ENCODE data around the gene RPL11.

The RPL11 gene

GRCh38 chr1:23696335-23696989 lies 4.9 kb downstream of the RPL11 start:
- Histone ChIP-seq H3K4me2 (ENCODE audit: low read length) (no peak overlapping the region), H4K8ac (ENCODE audit: low read depth, low read length) (no peak overlapping the region), H3K4ac (ENCODE audit: low read depth, low read length) (no peak overlapping the region), H4K5ac (ENCODE audit: low read length) (no peak overlapping the region), H3K4me3 (ENCODE audit: low read length) (no peak overlapping the region), H2BK120ac (ENCODE audit: low read depth, low read length) (no peak overlapping the region), H3K23ac (ENCODE audit: low read length) (no peak overlapping the region), H3K79me2 (ENCODE audit: control insufficient read depth, insufficient read depth, low read length) (peaks cover 74% of the 10 kb centered on the region), H2BK15ac (replicated peaks; ENCODE audit: low read depth) (no peak overlapping the region), H3K27ac (ENCODE audit: low read depth, low read length) (no peak overlapping the region), H3K56ac (ENCODE audit: low read length) (no peak overlapping the region), H3K4me1 (ENCODE audit: control insufficient read depth, low read depth, low read length) (peaks cover 8% of the 10 kb centered on the region), H3K18ac (ENCODE audit: low read length) (no peak overlapping the region), H3K36me3 (ENCODE audit: control insufficient read depth, insufficient read depth, low read length) (peaks cover 35% of the 10 kb centered on the region), H3K79me1 (ENCODE audit: low read length) (peaks cover 30% of the 10 kb centered on the region), H2BK5ac (ENCODE audit: low read length) (no peak overlapping the region), H2AK5ac (ENCODE audit: low read length) (no peak overlapping the region), H3K27me3 (ENCODE audit: insufficient read depth, low read length, poor library complexity) (no peaks in the 10 kb centered on the region), H3K9ac (ENCODE audit: low read length) (no peak overlapping the region)
- no CpG with 5 or more reads among the region's 6 CpGs for WGBS (ENCODE audit: extremely low coverage, insufficient coverage, low lambda C conversion rate)
- no peak for DNase-seq

- whole genome bisulfite sequencing (ENCODE audit: extremely low coverage, insufficient coverage, low lambda C conversion rate): no CpG with 5 or more reads among the region's 5 CpGs
- no peak overlapping the region for H3K27ac ChIP-seq (ENCODE audit: low read depth, low read length)
- no peak overlapping the region for H3K18ac ChIP-seq (ENCODE audit: low read length)
- no peak overlapping the region for H2BK120ac ChIP-seq (ENCODE audit: low read depth, low read length)
- no peak overlapping the region for H3K4me2 ChIP-seq (ENCODE audit: low read length)
- no peak overlapping the region for H3K4me3 ChIP-seq (ENCODE audit: low read length)
- peaks cover 56% of the 10 kb centered on the region for H3K79me2 ChIP-seq (ENCODE audit: control insufficient read depth, insufficient read depth, low read length)
- no peak overlapping the region for H2BK5ac ChIP-seq (ENCODE audit: low read length)
- DNase-seq: no peak
- no peak overlapping the region for H3K9ac ChIP-seq (ENCODE audit: low read length)
- H2AK5ac ChIP-seq (ENCODE audit: low read length): no peak overlapping the region
- no peak overlapping the region for H3K23ac ChIP-seq (ENCODE audit: low read length)
- H3K79me1 ChIP-seq (ENCODE audit: low read length): peaks cover 27% of the 10 kb centered on the region
- no peak overlapping the region for H4K8ac ChIP-seq (ENCODE audit: low read depth, low read length)
- H2BK15ac ChIP-seq (replicated peaks; ENCODE audit: low read depth): no peak overlapping the region
- no peak overlapping the region for H3K4ac ChIP-seq (ENCODE audit: low read depth, low read length)
- H3K27me3 ChIP-seq (ENCODE audit: insufficient read depth, low read length, poor library complexity): no peaks in the 10 kb centered on the region
- peaks cover 5% of the 10 kb centered on the region for H3K4me1 ChIP-seq (ENCODE audit: control insufficient read depth, low read depth, low read length)
- H3K56ac ChIP-seq (ENCODE audit: low read length): no peak overlapping the region
- H3K36me3 ChIP-seq (ENCODE audit: control insufficient read depth, insufficient read depth, low read length): peaks cover 33% of the 10 kb centered on the region
- H4K5ac ChIP-seq (ENCODE audit: low read length): no peak overlapping the region
Measured at GRCh38 chr1:23698466-23698865, 6.9 kb downstream of the RPL11 start.

- no peak overlapping the region for H3K18ac ChIP-seq (ENCODE audit: low read length)
- H4K8ac ChIP-seq (ENCODE audit: low read depth, low read length): no peak overlapping the region
- peaks cover 28% of the 10 kb centered on the region for H3K36me3 ChIP-seq (ENCODE audit: control insufficient read depth, insufficient read depth, low read length)
- H3K9ac ChIP-seq (ENCODE audit: low read length): no peak overlapping the region
- H2BK15ac ChIP-seq (replicated peaks; ENCODE audit: low read depth): no peak overlapping the region
- no peak overlapping the region for H3K27ac ChIP-seq (ENCODE audit: low read depth, low read length)
- whole genome bisulfite sequencing (ENCODE audit: extremely low coverage, insufficient coverage, low lambda C conversion rate): no CpG with 5 or more reads among the region's 7 CpGs
- no peak overlapping the region for H3K23ac ChIP-seq (ENCODE audit: low read length)
- peaks cover 4% of the 10 kb centered on the region for H3K4me1 ChIP-seq (ENCODE audit: control insufficient read depth, low read depth, low read length)
- peaks cover 25% of the 10 kb centered on the region for H3K79me1 ChIP-seq (ENCODE audit: low read length)
- H3K56ac ChIP-seq (ENCODE audit: low read length): no peak overlapping the region
- no peak overlapping the region for H3K4me3 ChIP-seq (ENCODE audit: low read length)
- no peak overlapping the region for H3K4me2 ChIP-seq (ENCODE audit: low read length)
- H3K4ac ChIP-seq (ENCODE audit: low read depth, low read length): no peak overlapping the region
- H3K27me3 ChIP-seq (ENCODE audit: insufficient read depth, low read length, poor library complexity): no peaks in the 10 kb centered on the region
- H2BK120ac ChIP-seq (ENCODE audit: low read depth, low read length): no peak overlapping the region
- peaks cover 45% of the 10 kb centered on the region for H3K79me2 ChIP-seq (ENCODE audit: control insufficient read depth, insufficient read depth, low read length)
- H2AK5ac ChIP-seq (ENCODE audit: low read length): no peak overlapping the region
- no peak overlapping the region for H4K5ac ChIP-seq (ENCODE audit: low read length)
- DNase-seq: peak; percentile 42
- H2BK5ac ChIP-seq (ENCODE audit: low read length): no peak overlapping the region
Measured at GRCh38 chr1:23699280-23700179, 7.9 kb downstream of the RPL11 start.

- Histone ChIP-seq H3K36me3 (ENCODE audit: control insufficient read depth, insufficient read depth, low read length) (peaks cover 18% of the 10 kb centered on the region), H2BK5ac (ENCODE audit: low read length) (no peak overlapping the region), H3K4me1 (ENCODE audit: control insufficient read depth, low read depth, low read length) (no peaks in the 10 kb centered on the region), H3K23ac (ENCODE audit: low read length) (no peak overlapping the region), H3K79me1 (ENCODE audit: low read length) (peaks cover 16% of the 10 kb centered on the region), H3K27me3 (ENCODE audit: insufficient read depth, low read length, poor library complexity) (no peaks in the 10 kb centered on the region), H3K56ac (ENCODE audit: low read length) (no peak overlapping the region), H4K5ac (ENCODE audit: low read length) (no peak overlapping the region), H3K27ac (ENCODE audit: low read depth, low read length) (no peak overlapping the region), H3K9ac (ENCODE audit: low read length) (no peak overlapping the region), H3K79me2 (ENCODE audit: control insufficient read depth, insufficient read depth, low read length) (peaks cover 28% of the 10 kb centered on the region), H2BK120ac (ENCODE audit: low read depth, low read length) (no peak overlapping the region), H3K4ac (ENCODE audit: low read depth, low read length) (no peak overlapping the region), H2BK15ac (replicated peaks; ENCODE audit: low read depth) (no peak overlapping the region), H2AK5ac (ENCODE audit: low read length) (no peak overlapping the region), H3K18ac (ENCODE audit: low read length) (no peak overlapping the region), H3K4me3 (ENCODE audit: low read length) (no peak overlapping the region), H3K4me2 (ENCODE audit: low read length) (no peak overlapping the region), H4K8ac (ENCODE audit: low read depth, low read length) (no peak overlapping the region)
- no CpG with 5 or more reads among the region's 2 CpGs for WGBS (ENCODE audit: extremely low coverage, insufficient coverage, low lambda C conversion rate)
- DNase-seq: no peak
Measured at GRCh38 chr1:23701310-23701709, 9.7 kb downstream of the RPL11 start.

GRCh38 chr1:23701996-23702395 lies 10.4 kb downstream of the RPL11 start:
- H4K8ac ChIP-seq (ENCODE audit: low read depth, low read length): no peak overlapping the region
- no peak overlapping the region for H4K5ac ChIP-seq (ENCODE audit: low read length)
- DNase-seq: no peak
- no peak overlapping the region for H3K27ac ChIP-seq (ENCODE audit: low read depth, low read length)
- H3K36me3 ChIP-seq (ENCODE audit: control insufficient read depth, insufficient read depth, low read length): peaks cover 18% of the 10 kb centered on the region
- H3K27me3 ChIP-seq (ENCODE audit: insufficient read depth, low read length, poor library complexity): no peaks in the 10 kb centered on the region
- H2AK5ac ChIP-seq (ENCODE audit: low read length): no peak overlapping the region
- no peaks in the 10 kb centered on the region for H3K4me1 ChIP-seq (ENCODE audit: control insufficient read depth, low read depth, low read length)
- peaks cover 21% of the 10 kb centered on the region for H3K79me2 ChIP-seq (ENCODE audit: control insufficient read depth, insufficient read depth, low read length)
- H3K9ac ChIP-seq (ENCODE audit: low read length): no peak overlapping the region
- H2BK120ac ChIP-seq (ENCODE audit: low read depth, low read length): no peak overlapping the region
- no peak overlapping the region for H3K18ac ChIP-seq (ENCODE audit: low read length)
- no peak overlapping the region for H3K4ac ChIP-seq (ENCODE audit: low read depth, low read length)
- no peak overlapping the region for H3K56ac ChIP-seq (ENCODE audit: low read length)
- H2BK5ac ChIP-seq (ENCODE audit: low read length): no peak overlapping the region
- no peak overlapping the region for H3K4me2 ChIP-seq (ENCODE audit: low read length)
- WGBS (ENCODE audit: extremely low coverage, insufficient coverage, low lambda C conversion rate): no CpG with 5 or more reads among the region's 5 CpGs
- no peak overlapping the region for H3K23ac ChIP-seq (ENCODE audit: low read length)
- H3K4me3 ChIP-seq (ENCODE audit: low read length): no peak overlapping the region
- no peak overlapping the region for H2BK15ac ChIP-seq (replicated peaks; ENCODE audit: low read depth)
- peaks cover 16% of the 10 kb centered on the region for H3K79me1 ChIP-seq (ENCODE audit: low read length)
